Trophoblast cell (in vitro differentiated cells and primary cell): Measurements from ENCODE around the gene LDLRAD3.

Experiments
- DNase-seq, 2 donors: peaks; one replicate each; pipeline ENCODE4 v3.0.0-alpha.2; 2016
- H2AFZ ChIP-seq: 2 replicates; pipeline ENCODE4 v1.6.1; 2013; ENCODE audit warnings: low read length, moderate library complexity, mild to moderate bottlenecking; ENCODE audit not compliant: insufficient read depth, poor library complexity
- H2AK5ac ChIP-seq: 2 replicates; pipeline ENCODE4 v1.6.1; 2013; ENCODE audit warnings: mild to moderate bottlenecking, low read length
- H2BK120ac ChIP-seq: 2 replicates; pipeline ENCODE4 v1.6.1; 2013; ENCODE audit warnings: low read length, mild to moderate bottlenecking, moderate library complexity; ENCODE audit not compliant: insufficient read depth, poor library complexity
- H2BK12ac ChIP-seq: 2 replicates; pipeline ENCODE4 v1.6.1; 2013; ENCODE audit warnings: mild to moderate bottlenecking, low read length, moderate library complexity
- H2BK5ac ChIP-seq: 2 replicates; pipeline ENCODE4 v1.6.1; 2013; ENCODE audit warnings: low read length, low read depth, moderate library complexity, mild to moderate bottlenecking; ENCODE audit not compliant: poor library complexity
- H3K14ac ChIP-seq: 2 replicates; pipeline ENCODE4 v1.6.1; 2013; ENCODE audit warnings: mild to moderate bottlenecking, low read length
- H3K18ac ChIP-seq: 2 replicates; pipeline ENCODE4 v1.6.1; 2013; ENCODE audit warnings: mild to moderate bottlenecking, low read length
- H3K23ac ChIP-seq: 2 replicates; pipeline ENCODE4 v1.6.1; 2013; ENCODE audit warnings: low read length
- H3K27ac ChIP-seq: 2 replicates; pipeline ENCODE4 v1.5.1; 2013; ENCODE audit warnings: low read depth, mild to moderate bottlenecking, inconsistent platforms, low read length, moderate library complexity
- H3K27me3 ChIP-seq: 2 replicates; pipeline ENCODE4 v1.6.1; 2013; ENCODE audit warnings: inconsistent platforms, mild to moderate bottlenecking, low read length, moderate library complexity; ENCODE audit not compliant: insufficient read depth
- H3K36me3 ChIP-seq, 2 experiments: 1 replicate in 1 of 2; 2 replicates in 1 of 2; pipeline ENCODE4 v1.6.1; 2013; ENCODE audit warnings: low read length in 2 of 2, mild to moderate bottlenecking in 2 of 2, moderate library complexity in 1 of 2; ENCODE audit not compliant: insufficient read depth in 2 of 2, control insufficient read depth in 1 of 2
- H3K4ac ChIP-seq: 2 replicates; pipeline ENCODE4 v1.6.1; 2013; ENCODE audit warnings: low read depth, mild to moderate bottlenecking, low read length, moderate library complexity
- H3K4me1 ChIP-seq, 2 experiments: 1 replicate in 1 of 2; 2 replicates in 1 of 2; pipeline ENCODE4 v1.6.1; 2013; ENCODE audit warnings: low read length in 2 of 2, mild to moderate bottlenecking in 2 of 2, moderate library complexity in 1 of 2; ENCODE audit not compliant: insufficient read depth in 2 of 2, control insufficient read depth in 1 of 2
- H3K4me2 ChIP-seq: 2 replicates; pipeline ENCODE4 v1.6.1; 2013; ENCODE audit warnings: inconsistent platforms, mild to moderate bottlenecking, low read length, moderate library complexity
- H3K4me3 ChIP-seq: 2 replicates; pipeline ENCODE4 v1.5.1; 2013; ENCODE audit warnings: mild to moderate bottlenecking, low read depth, low read length, inconsistent platforms
- H3K79me1 ChIP-seq: one replicate; pipeline ENCODE4 v1.6.1; 2013; ENCODE audit warnings: low read length
- H3K79me2 ChIP-seq: 2 replicates; pipeline ENCODE4 v1.6.1; 2013; ENCODE audit warnings: low read length, mild to moderate bottlenecking; ENCODE audit not compliant: control insufficient read depth, insufficient read depth, poor library complexity
- H3K9ac ChIP-seq: 2 replicates; pipeline ENCODE4 v1.6.1; 2013; ENCODE audit warnings: mild to moderate bottlenecking, low read length
- H3K9me3 ChIP-seq: 2 replicates; pipeline ENCODE4 v1.6.1; 2013; ENCODE audit warnings: low read depth, mild to moderate bottlenecking, control low read depth, inconsistent platforms, low read length; ENCODE audit not compliant: insufficient read depth
- H4K12ac ChIP-seq: 2 replicates; pipeline ENCODE4 v1.6.1; 2013; ENCODE audit warnings: low read depth, mild to moderate bottlenecking, low read length, moderate library complexity
- H4K8ac ChIP-seq: 2 replicates; pipeline ENCODE4 v1.6.1; 2013; ENCODE audit warnings: low read depth, mild to moderate bottlenecking, low read length, moderate library complexity
- H4K91ac ChIP-seq: one replicate; pipeline ENCODE4 v1.6.1; 2013; ENCODE audit warnings: low read depth, mild to moderate bottlenecking, low read length, moderate library complexity
- WGBS: extraction: QIAGEN DNeasy Blood & Tissue Kit; methylation state at CpG from one replicate; pipeline ENCODE4 v1.1.7; 2013; ENCODE audit warnings: missing lambda C conversion rate; ENCODE audit not compliant: insufficient read length, insufficient coverage; ENCODE audit errors: extremely low coverage; 5-methylcytosine and 5-hydroxymethylcytosine counted together

Gene LDLRAD3

GRCh38 chr11:36160091-36160490 lies 216.2 kb downstream of the LDLRAD3 start:
- Histone ChIP-seq H3K4me3 (no peak overlapping the region), H4K8ac (no peak overlapping the region), H3K18ac (no peak overlapping the region), H3K9ac (no peak overlapping the region), H3K23ac (no peak overlapping the region), H4K91ac (no peak overlapping the region), H3K4me1 (peaks cover 4 to 10% of the 10 kb centered on the region in 2 experiments), H3K36me3 (no peaks in the 10 kb centered on the region), H3K79me1 (no peaks in the 10 kb centered on the region), H2BK5ac (no peak overlapping the region), H3K4ac (no peak overlapping the region), H3K4me2 (no peak overlapping the region), H3K79me2 (no peaks in the 10 kb centered on the region), H3K27ac (no peak overlapping the region), H3K9me3 (no peaks in the 10 kb centered on the region), H4K12ac (no peak overlapping the region), H2BK12ac (no peak overlapping the region), H3K27me3 (no peaks in the 10 kb centered on the region), H2AK5ac (no peak overlapping the region), H2BK120ac (no peak overlapping the region), H3K14ac (no peak overlapping the region), H2AFZ (no peak overlapping the region)
- no peak for DNase-seq
- WGBS = no CpG with 5 or more reads among the region's 10 CpGs

GRCh38 chr11:36161572-36161971 lies 217.7 kb downstream of the LDLRAD3 start:
- Histone ChIP-seq H2BK12ac (no peak overlapping the region), H2AK5ac (no peak overlapping the region), H3K36me3 (no peaks in the 10 kb centered on the region), H3K9me3 (no peaks in the 10 kb centered on the region), H3K27ac (no peak overlapping the region), H3K4me1 (peaks cover 4 to 10% of the 10 kb centered on the region in 2 experiments), H3K27me3 (no peaks in the 10 kb centered on the region), H4K8ac (no peak overlapping the region), H3K79me2 (no peaks in the 10 kb centered on the region), H3K79me1 (no peaks in the 10 kb centered on the region), H2AFZ (no peak overlapping the region), H3K4me3 (no peak overlapping the region), H3K14ac (no peak overlapping the region), H3K9ac (no peak overlapping the region), H2BK5ac (no peak overlapping the region), H4K91ac (no peak overlapping the region), H2BK120ac (no peak overlapping the region), H4K12ac (no peak overlapping the region), H3K4ac (no peak overlapping the region), H3K18ac (no peak overlapping the region), H3K4me2 (no peak overlapping the region), H3K23ac (no peak overlapping the region)
- WGBS = no CpG with 5 or more reads among the region's 5 CpGs
- no peak for DNase-seq

- Histone ChIP-seq H3K36me3 (no peaks in the 10 kb centered on the region), H3K79me1 (no peaks in the 10 kb centered on the region)
- no CpG with 5 or more reads among the region's 10 CpGs for WGBS
Measured at GRCh38 chr11:36162006-36162882, 218.4 kb downstream of the LDLRAD3 start.

GRCh38 chr11:36162883-36163434 lies 219.1 kb downstream of the LDLRAD3 start:
- no peaks in the 10 kb centered on the region for H3K36me3 ChIP-seq

More at GRCh38 chr11:36162006-36162882, 218.4 kb downstream of the LDLRAD3 start:
- H2BK120ac ChIP-seq = no peak overlapping the region
- no peak overlapping the region for H2AFZ ChIP-seq
- H3K27ac ChIP-seq = no peak overlapping the region
- H2AK5ac ChIP-seq = no peak overlapping the region
- H4K8ac ChIP-seq = no peak overlapping the region
- no peak overlapping the region for H4K12ac ChIP-seq
- no peak overlapping the region for H2BK12ac ChIP-seq
- H3K27me3 ChIP-seq = no peaks in the 10 kb centered on the region
- no peak overlapping the region for H3K14ac ChIP-seq
- no peak overlapping the region for H3K4me2 ChIP-seq
- no peak overlapping the region for H3K18ac ChIP-seq
- H3K79me2 ChIP-seq = no peaks in the 10 kb centered on the region
- no peak for DNase-seq
- no peak overlapping the region for H2BK5ac ChIP-seq
- H4K91ac ChIP-seq = peak overlapping the region; percentile 19
- no peak overlapping the region for H3K9ac ChIP-seq
- H3K4ac ChIP-seq = no peak overlapping the region
- no peak overlapping the region for H3K4me3 ChIP-seq
- no peak overlapping the region for H3K23ac ChIP-seq
- H3K4me1 ChIP-seq = peaks cover 4 to 10% of the 10 kb centered on the region in 2 experiments
- H3K9me3 ChIP-seq = no peaks in the 10 kb centered on the region

More at GRCh38 chr11:36162883-36163434, 219.1 kb downstream of the LDLRAD3 start:
- DNase-seq = no peak
- H2BK5ac ChIP-seq = no peak overlapping the region
- no peak overlapping the region for H3K4me3 ChIP-seq
- no peak overlapping the region for H3K4ac ChIP-seq
- no peaks in the 10 kb centered on the region for H3K9me3 ChIP-seq
- H4K12ac ChIP-seq = no peak overlapping the region
- H3K14ac ChIP-seq = no peak overlapping the region
- no peak overlapping the region for H3K18ac ChIP-seq
- no CpG with 5 or more reads among the region's 5 CpGs for WGBS
- no peak overlapping the region for H2BK120ac ChIP-seq
- H3K27me3 ChIP-seq = no peaks in the 10 kb centered on the region
- no peak overlapping the region for H2AFZ ChIP-seq
- H3K79me2 ChIP-seq = no peaks in the 10 kb centered on the region
- H3K23ac ChIP-seq = no peak overlapping the region
- H2BK12ac ChIP-seq = no peak overlapping the region
- peaks cover 4 to 10% of the 10 kb centered on the region in 2 experiments for H3K4me1 ChIP-seq
- no peak overlapping the region for H4K91ac ChIP-seq
- no peak overlapping the region for H3K9ac ChIP-seq
- no peaks in the 10 kb centered on the region for H3K79me1 ChIP-seq
- H3K4me2 ChIP-seq = no peak overlapping the region
- no peak overlapping the region for H4K8ac ChIP-seq
- no peak overlapping the region for H3K27ac ChIP-seq
- no peak overlapping the region for H2AK5ac ChIP-seq
